ENCODE measurements around the gene OR2AE1. TPM values are rescaled to one million over a fixed set of nuclear protein-coding genes. Genes with fewer than 3 reads are reported as not detected.
"Not testable (repeated sequence)": the region's sequence is repeated elsewhere in the genome, so short reads cannot be mapped to it uniquely, and the experiment has no call there.

OR2AE1 gene
- total and polyA plus RNA-seq, 8 donors = 0.13 to 0.94 (median 0.18) TPM; not detected in 5

DNA sequence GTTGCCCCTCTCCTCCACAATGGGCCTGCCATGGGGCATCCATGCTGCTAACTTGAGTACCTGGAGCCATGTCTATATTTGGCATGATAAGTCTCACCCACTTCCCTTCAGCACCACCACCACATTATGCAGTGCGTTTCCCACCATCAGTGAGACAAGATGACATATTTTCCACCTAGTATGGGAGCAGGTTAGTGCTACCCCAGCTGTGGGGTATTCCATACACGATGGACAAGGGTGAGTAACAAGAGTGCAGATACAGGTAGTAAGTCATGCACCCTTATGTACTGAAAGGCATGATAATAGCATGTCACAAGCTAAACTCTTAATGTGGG, 21.2 kb upstream of the OR2AE1 start:
- ATAC-seq (no peak), DNase-seq (no peak)
- TF ChIP-seq, protein P1, sequence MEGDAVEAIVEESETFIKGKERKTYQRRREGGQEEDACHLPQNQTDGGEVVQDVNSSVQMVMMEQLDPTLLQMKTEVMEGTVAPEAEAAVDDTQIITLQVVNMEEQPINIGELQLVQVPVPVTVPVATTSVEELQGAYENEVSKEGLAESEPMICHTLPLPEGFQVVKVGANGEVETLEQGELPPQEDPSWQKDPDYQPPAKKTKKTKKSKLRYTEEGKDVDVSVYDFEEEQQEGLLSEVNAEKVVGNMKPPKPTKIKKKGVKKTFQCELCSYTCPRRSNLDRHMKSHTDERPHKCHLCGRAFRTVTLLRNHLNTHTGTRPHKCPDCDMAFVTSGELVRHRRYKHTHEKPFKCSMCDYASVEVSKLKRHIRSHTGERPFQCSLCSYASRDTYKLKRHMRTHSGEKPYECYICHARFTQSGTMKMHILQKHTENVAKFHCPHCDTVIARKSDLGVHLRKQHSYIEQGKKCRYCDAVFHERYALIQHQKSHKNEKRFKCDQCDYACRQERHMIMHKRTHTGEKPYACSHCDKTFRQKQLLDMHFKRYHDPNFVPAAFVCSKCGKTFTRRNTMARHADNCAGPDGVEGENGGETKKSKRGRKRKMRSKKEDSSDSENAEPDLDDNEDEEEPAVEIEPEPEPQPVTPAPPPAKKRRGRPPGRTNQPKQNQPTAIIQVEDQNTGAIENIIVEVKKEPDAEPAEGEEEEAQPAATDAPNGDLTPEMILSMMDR (IDR thresholded peaks at IDR 0.05) = no peak
- Histone ChIP-seq H3K27me3 (no peaks in the 10 kb centered on the region), H3K4me3 (no peak overlapping the region), H3K27ac (no peak overlapping the region), H3K9me3 (no peaks in the 10 kb centered on the region), H3K36me3 (peaks cover 0 to 56% of the 10 kb centered on the region in 2 donors), H3K4me1 (no peaks in the 10 kb centered on the region)
- intact Hi-C loops (cut with DNase I) = no loop called here

DNA sequence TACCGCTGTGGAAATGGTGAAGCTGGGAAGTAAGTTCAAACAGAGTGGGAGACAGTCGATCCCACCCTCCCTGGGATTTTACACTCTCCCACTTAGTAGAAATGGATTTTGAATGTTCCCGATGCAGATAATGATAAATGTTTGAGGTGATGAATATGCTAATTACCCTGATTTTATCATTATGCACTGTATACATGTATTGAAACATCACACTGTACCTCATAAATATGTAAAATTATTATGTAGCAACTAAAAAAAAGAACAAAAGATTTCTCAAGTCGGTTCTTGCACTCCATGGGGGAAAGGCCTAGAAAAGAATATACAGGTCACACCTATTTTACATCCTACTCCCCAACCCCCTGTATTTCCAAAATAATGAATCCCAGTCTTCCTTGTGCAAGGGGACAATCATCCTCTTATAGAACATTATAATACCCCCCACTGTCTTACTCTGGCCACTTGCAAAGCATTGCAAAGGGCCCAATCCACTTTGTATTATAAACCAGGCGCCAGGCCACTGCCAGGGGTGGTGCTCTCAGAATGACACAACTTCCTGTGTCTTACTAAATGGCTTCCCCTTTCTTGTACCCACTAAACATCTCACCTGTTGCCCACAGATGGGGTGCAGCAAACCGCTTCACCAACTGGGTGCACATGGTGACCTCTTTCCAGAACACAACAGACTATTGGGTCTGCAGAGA, 20.6 kb upstream of the OR2AE1 start:
- intact Hi-C loops (cut with DNase I) = no loop called here
- Histone ChIP-seq H3K36me3 (peaks cover 0 to 55% of the 10 kb centered on the region in 2 donors), H3K27me3 (no peaks in the 10 kb centered on the region), H3K9me3 (no peaks in the 10 kb centered on the region), H3K4me1 (no peaks in the 10 kb centered on the region), H3K27ac (no peak overlapping the region), H3K4me3 (no peak overlapping the region)
- TF ChIP-seq, protein P1 (IDR thresholded peaks at IDR 0.05) = no peak
- ATAC-seq (no peak), DNase-seq (no peak)

DNA sequence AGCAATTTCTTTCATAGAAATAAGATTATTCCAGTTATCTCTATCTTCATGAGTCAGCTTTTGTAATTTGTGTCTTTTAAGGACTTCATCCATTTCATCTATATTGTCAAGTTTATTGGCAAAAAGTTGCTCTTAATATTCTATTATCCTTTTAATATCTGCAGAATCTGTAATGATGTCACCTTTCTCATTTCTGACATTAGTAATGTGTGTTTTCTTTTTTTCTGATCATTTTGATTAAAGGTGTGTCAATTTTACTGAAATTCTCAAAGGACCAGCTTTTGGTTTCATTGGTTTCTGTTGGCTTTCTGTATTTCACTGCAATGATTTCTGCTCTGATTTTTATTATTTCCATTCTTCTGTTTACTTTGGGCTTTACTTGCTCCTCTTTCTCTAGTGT, 17.9 kb upstream of the OR2AE1 start:
- intact Hi-C loops (cut with DNase I) = no loop called here
- no peak for DNase-seq
- Histone ChIP-seq H3K4me1 (no peaks in the 10 kb centered on the region), H3K4me3 (no peak overlapping the region), H3K27me3 (no peaks in the 10 kb centered on the region), H3K36me3 (peaks cover 0 to 55% of the 10 kb centered on the region in 2 donors), H3K27ac (no peak overlapping the region), H3K9me3 (no peaks in the 10 kb centered on the region)
- TF ChIP-seq, protein P1 (IDR thresholded peaks at IDR 0.05) = no peak
- ATAC-seq = no peak

DNA sequence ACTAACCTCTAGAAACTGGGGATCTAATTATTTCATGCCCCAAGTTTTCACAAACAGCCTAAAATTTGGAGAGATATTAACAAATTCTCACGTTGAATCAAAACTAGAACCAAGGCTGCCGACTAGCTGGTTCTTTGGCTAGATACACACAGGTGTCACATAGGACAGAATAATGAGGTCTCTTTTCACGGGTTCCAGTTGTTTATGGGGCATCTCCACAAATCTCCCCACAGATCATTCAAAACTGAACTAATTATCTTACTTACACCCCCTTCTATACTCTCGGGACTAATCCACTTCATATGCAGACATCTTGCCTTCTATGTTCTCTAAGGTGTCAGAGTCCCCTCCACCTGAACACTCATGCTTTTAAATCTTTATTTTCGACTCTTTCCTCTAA, 16.4 kb upstream of the OR2AE1 start:
- intact Hi-C loops (cut with DNase I) = no loop called here

DNA sequence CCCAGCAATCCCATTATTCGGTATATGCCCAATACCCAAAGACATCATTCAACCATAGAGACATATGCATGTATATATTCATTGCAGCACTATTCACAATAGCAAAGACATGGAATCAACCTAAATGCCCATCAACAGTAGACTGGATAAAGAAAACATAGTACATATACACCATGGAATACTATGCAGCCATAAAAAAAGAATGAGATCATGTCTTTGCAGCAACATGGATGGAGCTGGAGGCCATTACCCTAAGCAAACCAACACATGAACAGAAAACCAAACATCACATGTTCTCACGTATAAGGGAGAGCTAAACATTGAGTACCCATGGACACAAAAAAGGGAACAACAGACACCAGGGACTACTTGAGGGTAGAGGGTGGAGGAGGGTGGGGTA, 13.5 kb upstream of the OR2AE1 start:
- H3K4me1 ChIP-seq; ATAC-seq; intact Hi-C loops (cut with DNase I); H3K27me3 ChIP-seq; DNase-seq; H3K9me3 ChIP-seq; H3K27ac ChIP-seq; H3K4me3 ChIP-seq: not testable (repeated sequence)
- peaks cover 0 to 37% of the 10 kb centered on the region in 2 donors for H3K36me3 ChIP-seq

More for the DNA sequence above, 16.4 kb upstream of the OR2AE1 start:
- Histone ChIP-seq H3K27me3 (no peaks in the 10 kb centered on the region), H3K4me3 (no peak overlapping the region), H3K27ac (no peak overlapping the region), H3K36me3 (peaks cover 0 to 49% of the 10 kb centered on the region in 2 donors), H3K9me3 (no peaks in the 10 kb centered on the region), H3K4me1 (no peaks in the 10 kb centered on the region)
- ATAC-seq (no peak), DNase-seq (no peak)
- TF ChIP-seq, protein P1 (IDR thresholded peaks at IDR 0.05) = no peak

DNA sequence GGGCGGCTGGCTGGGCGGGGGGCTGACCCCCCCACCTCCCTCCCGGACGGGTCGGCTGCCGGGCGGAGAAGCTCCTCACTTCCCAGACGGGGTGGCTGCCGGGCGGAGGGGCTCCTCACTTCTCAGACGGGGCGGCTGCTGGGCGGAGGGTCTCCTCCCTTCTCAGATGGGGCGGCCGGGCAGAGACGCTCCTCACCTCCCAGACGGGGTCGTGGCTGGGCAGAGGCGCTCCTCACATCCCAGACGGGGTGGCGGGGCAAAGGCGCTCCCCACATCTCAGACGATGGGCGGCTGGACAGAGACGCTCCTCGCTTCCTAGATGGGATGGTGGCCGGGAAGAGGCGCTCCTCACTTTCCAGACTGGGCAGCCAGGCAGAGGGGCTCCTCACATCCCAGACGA, 11.5 kb upstream of the OR2AE1 start:
- H3K27ac ChIP-seq; H3K9me3 ChIP-seq; ATAC-seq; DNase-seq; H3K4me1 ChIP-seq; intact Hi-C loops (cut with DNase I); H3K4me3 ChIP-seq; H3K27me3 ChIP-seq: not testable (repeated sequence)
- peaks cover 0 to 37% of the 10 kb centered on the region in 2 donors for H3K36me3 ChIP-seq

All from left lung (tissue), 10 donors.